Hypothalamus (tissue), 51 donors: ENCODE data around the gene FGFBP2.

Source experiments
- DNase-seq, 51 donors: peaks; one replicate each; lab custom pipeline; 2025; lab: John Stamatoyannopoulos, UW

Gene FGFBP2

DNA sequence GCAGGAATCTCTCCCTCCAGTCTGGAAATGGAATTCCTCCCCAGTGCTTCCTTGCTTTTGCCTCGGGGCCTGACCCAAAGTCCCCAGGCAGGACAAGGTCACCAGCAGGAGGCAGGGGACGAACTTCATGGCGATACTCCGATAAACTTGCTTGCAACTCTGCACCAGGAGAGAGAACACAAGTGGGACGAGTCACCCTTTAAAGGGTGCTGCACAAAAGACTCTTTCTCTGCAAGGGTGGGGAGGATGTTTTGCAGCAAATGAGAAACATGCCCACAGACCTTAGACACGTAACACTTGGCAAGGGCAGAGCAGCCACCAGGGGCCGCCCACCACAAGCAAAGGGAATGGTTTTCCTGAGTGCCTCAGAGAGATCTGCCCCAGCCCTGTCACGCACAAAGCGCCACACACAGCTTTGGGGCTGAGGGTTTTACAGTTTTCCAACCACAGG, at the start of gene FGFBP2:
Gene FGFBP2, minus strand, starts transcription at position 175 of the 451 bp plus-strand sequence. Its CDS starts 46 bp downstream, at position 129.
- DNase-seq: peak in 9 of 51 donors; percentile 0 to 23 (median 5)

- no peak for DNase-seq
Observed at GRCh38 chr4:16011173-16011572, 48.2 kb upstream of the FGFBP2 start.

DNA sequence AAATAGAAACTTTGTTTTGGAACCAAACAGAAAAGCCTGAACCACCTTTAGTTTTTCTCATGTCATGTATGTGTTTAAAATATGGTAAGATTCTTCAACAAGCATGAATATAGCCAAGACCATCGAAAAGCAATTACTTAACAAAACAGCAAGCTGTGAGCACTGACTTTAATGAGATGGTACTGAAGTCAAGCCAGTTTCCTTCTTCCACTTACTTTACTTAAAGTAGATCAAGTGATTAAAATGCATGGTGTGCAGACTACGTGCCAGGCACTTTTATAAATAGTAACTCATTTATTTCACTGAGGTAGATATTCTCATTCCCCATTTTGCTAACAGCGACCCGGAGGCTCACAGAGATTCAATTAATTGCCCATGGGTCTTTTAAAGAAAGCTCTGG, 46.2 kb upstream of the FGFBP2 start:
- no peak for DNase-seq

DNA sequence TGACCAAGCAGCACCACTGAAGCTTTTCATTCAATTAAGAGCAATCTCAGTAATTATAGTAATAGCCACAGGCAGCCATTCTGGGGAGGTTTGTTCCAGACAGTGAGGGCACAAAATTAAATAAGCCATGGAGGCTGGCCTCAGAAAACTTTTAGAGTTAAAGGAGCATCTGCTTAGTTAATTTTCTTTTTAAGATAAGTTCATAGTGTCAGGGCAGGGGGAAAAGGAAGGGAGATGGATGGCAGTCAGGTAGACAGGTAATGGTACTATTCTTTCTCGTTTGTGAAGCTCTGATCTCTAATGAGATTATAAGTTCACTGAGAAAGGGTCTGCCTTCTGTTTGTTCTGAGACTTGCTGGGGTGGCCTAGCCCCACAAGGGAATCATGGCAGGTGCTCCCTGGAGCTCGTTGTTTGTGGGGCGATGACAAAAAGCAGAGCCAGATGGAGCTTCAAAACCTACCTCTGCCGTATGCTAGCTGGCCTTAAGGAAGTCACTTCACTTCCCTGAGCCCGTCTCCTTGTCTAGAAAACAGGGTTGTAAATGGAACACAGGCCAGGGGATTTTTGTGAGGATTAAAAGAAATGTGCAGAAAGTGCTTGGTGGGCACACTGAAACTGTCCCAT, 44.6 kb upstream of the FGFBP2 start:
- no peak for DNase-seq

DNA sequence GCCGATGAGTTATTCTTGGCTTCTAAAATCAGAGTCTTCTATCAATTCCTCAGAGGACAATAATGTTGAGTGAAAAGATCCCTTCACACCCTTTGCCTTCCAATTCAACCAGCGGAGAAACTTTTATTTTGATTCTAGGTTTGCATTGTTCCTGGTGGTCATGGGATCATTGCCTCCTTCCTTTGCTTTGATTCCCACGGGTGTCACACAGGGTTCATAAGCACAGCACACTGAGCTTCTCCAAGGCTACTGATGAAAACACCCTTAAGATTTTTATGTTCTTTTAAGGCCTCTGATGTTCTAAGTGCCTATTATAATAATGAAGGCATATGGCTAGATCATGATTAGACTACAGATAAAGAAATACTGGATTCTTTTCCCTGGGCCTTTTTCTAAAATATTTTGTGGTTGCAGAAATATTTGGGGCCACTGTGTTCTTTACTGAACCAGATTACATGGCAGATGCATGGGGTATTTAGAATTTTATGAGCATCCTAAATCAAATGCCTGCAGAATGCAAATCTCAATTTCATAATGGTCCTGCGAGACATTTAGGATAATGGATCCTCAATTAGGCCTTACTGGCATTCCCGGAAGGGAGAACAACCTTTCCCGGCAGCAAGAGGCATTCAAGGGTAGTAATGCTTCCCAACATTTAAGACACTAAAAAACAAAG, 43.9 kb upstream of the FGFBP2 start:
- DNase-seq: peak in 1 of 51 donors; percentile 1

- DNase-seq: no peak
Observed at GRCh38 chr4:16005676-16006075, 42.7 kb upstream of the FGFBP2 start.

GRCh38 chr4:16001484-16001858, 38.5 kb upstream of the FGFBP2 start:
- DNase-seq: peak in 46 of 51 donors; percentile 3 to 79 (median 34)

DNA sequence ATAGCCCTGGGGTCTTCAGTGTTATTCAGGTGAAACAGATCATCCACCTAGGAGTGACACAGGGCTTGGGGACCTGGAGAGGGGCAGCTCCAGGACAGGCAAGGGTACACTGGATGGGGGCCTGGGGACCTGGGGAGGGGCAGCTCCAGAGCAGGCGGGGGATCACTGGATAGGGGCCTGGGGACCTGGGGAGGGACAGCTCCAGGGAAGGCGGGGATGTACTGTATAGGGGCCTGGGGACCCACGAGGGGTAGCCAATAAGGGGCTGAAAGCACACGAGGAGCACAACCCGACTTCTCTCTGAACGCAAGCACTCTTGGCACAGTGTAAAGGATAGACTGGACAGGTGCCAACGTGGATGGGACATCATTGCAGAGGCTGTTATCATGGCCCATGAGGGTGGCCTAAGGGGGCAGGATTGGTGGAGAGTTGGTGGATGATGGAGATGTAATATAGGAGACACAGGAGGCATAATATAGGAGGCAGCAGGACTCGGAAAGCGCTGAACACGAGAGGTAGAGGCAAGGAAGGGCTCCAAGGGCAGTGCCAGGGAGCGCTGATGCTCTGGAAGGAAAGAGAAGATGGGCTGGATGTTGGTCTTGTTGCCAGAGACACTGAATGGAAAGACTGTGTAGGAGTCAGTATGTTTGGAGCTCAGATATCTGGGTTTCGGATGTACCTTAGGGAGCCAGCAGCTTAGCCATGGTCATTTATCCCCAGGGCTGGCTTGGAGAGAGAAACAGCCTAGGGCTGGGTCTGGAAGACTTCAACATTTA, 37.9 kb upstream of the FGFBP2 start:
- DNase-seq: peak in 1 of 51 donors; percentile 10

DNA sequence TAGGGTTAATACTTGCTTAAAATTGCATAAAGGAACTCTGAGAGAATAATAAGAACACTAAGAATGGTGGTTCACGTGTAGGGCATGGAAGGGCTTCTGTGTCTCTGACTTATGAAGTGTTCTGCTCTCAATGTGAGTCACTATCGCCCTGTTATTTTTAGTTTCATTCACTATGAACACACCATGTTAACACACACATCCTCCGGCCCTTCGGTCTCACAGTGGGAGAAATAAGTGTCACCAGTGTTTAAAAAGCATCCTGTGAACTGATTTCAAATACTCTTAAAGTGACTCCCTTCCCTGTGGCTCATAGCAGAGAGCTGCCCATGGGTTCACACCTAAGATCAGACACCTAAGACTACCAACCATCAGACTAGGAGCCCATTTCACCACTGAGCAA, 33.8 kb upstream of the FGFBP2 start:
- no peak for DNase-seq

DNA sequence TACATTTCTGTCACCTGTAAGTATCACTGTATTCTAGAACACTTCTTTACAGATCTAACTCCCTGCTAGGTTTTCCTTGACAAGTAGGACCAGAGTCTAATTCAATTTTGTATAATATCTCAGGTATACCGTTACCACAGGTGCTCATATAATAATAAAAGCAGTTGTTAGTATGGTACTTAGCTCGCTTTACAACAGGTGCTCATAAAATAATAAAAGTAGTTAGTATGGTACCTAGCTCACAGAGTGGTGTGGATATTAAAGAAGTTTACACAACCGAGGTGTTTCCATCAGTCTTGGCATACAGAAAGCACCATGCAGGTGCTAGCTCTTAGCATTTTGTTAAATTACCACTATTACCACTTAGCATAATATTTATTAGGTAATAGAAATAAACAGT, 32.9 kb upstream of the FGFBP2 start:
- DNase-seq: no peak

GRCh38 chr4:15992167-15992485, 29.2 kb upstream of the FGFBP2 start:
- no peak for DNase-seq

DNA sequence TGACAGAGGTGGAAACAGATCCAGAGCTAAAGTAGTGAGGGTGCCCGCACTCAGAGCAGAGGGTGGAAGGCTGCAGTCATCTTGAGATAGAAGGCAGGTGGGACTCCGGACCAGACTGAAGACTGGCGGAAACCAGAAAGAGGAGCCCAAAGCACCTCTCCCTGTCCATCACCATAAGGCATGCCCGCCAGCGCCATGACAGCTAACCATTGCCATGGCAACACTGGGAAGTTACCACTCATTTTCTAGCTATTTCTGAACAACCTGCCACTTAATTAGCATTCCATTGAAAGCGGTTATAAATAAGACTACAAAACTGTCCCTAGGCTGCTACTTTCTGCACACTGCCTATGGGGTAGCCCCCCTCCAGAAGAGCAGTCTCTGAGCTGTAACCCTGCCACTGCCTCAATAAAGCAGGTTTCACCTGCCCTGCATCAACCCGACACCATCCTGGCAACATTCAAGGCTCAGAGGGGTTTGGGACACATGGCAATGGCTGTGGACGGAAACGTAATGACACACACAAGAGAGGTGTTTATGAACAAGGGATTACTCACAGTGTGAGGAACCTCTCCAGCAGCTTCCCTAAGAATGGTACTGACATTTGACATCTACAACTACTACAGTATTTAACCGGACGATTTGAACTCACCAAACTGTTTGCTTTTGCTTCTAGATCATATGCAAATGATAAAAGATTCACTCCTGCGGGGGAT, 27.8 kb upstream of the FGFBP2 start:
- peak in 1 of 51 donors; percentile 40 for DNase-seq

- DNase-seq: no peak
Observed at GRCh38 chr4:15989424-15989823, 26.4 kb upstream of the FGFBP2 start.

DNA sequence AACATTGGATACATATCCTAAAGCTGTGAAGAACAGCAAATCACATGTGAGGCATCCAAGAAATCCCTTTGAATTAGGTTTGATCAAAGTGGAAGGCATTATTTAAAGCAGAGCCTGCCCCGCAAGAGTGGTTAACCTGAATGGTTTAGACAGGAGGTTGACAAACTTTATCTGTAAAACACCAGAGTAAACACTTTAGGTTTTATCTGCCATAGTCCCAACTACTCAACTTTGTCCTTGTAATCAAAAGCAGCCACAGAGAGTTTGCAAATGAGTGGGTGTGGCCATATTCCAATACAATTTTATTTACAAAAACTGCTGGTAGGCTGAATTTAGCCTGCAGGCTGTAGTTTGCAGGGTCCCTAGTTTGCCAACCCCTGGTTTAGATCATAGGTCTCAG, 25.2 kb upstream of the FGFBP2 start:
- DNase-seq: no peak

DNA sequence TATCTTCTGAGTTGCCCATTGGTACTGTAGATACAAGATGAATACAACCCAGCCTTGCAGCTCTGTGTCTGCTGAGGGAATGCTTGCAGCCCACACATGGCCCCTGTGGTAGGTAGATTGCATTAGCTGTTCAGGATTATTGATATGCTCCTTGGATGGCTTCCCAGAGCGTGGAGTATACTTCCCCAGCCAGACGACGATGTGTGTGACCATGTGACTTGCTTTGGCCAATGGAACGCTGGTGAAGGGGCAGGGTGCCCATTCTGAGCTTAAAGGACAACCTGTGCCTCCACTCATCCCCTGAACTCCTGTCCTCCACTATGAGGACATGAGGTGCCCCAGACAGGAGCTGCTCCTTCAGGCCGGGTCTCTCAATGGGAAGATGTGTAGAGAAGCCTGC, 23.9 kb upstream of the FGFBP2 start:
- no peak for DNase-seq

- no peak for DNase-seq
Observed at GRCh38 chr4:15983610-15984009, 20.6 kb upstream of the FGFBP2 start.

GRCh38 chr4:15982842-15983524, 20.0 kb upstream of the FGFBP2 start:
- no peak for DNase-seq

DNA sequence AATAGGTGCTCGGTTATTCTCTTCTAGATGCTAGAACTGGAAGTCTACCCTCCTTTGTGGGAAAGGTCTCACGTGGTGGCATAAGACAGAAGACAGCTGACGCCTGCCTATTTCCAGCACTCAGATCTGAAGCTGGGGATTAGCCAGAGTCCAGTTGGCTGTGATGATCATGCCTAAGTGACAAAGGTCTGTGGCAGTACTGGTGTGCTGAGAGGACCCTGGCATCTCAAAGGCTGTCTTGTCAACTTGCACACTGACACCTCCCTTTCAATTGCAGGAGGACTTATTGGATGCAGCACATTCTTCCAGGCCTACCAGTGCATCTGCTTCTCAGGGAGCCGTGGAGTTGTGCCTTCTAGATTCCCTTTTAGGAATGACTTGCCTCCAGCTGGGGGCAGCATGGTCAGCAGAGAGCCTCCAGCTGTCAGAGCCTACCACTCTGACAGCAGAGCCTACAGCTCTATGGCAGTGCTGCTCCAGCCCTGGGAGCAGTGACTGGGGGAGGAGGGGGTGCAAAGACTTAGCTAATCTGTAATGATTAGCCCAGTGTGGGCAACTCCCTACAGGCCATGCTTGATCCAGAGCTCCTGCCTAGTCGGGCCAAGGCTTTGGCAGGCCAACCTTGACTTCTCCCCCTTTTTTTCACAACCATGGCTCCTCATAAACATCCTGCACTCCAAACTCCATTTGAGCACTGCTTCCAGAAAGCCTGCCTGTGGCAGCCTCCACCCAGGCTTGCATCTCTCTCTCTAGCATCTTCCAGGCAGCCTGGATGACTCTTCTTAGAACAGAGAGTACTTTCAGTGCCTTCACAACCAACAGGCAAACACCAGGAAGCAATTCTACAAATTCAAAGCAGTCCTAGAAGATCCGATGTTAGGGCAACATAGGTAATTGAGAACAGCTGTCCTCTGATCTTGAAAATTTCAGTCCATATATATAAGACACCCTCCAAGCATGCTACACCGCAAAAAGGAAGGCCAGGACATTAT, 13.8 kb upstream of the FGFBP2 start:
- no peak for DNase-seq

DNA sequence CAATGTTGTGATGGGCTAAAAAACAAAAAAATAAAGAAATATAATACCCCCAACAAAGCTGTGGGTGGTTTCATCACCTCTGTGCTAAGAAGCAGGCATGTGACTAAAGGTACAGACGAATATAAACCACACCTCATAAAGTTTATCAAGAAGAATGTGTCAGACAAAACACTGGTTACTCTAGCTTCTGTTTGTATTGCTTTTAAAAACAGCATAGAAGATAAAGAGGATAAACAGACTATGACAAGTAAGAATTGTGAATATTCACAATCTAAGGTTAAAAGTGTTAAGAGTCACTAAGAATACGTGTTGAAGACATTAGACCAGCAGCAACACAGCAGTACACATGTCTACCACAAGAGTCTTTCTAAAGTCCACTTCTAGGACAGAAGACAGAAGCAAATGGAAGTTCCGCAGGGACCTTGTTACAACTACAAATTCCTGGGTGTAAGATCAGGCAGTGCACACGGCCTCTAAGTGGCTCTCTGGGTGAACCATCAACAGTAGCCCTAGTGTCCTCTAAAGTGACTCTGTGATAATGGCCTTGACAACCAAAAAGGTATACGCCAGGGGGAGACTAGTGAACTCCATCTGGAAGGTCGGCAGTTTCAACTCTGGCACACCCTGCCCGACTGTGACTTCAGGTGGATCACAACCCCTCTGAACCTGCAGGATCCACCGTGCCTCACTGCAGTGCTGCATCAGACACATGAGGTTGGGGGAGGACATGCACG, 8.3 kb upstream of the FGFBP2 start:
- no peak for DNase-seq
